Trophoblast cell (in vitro differentiated cells and primary cell): Measurements from ENCODE around the gene XYLT1.

Experiments used
- DNase-seq, 2 donors: peaks; one replicate each; pipeline ENCODE4 v3.0.0-alpha.2; 2016
- H2AFZ ChIP-seq: 2 replicates; pipeline ENCODE4 v1.6.1; 2013; ENCODE audit warnings: low read length, moderate library complexity, mild to moderate bottlenecking; ENCODE audit not compliant: insufficient read depth, poor library complexity
- H2AK5ac ChIP-seq: 2 replicates; pipeline ENCODE4 v1.6.1; 2013; ENCODE audit warnings: mild to moderate bottlenecking, low read length
- H2BK120ac ChIP-seq: 2 replicates; pipeline ENCODE4 v1.6.1; 2013; ENCODE audit warnings: low read length, mild to moderate bottlenecking, moderate library complexity; ENCODE audit not compliant: insufficient read depth, poor library complexity
- H2BK12ac ChIP-seq: 2 replicates; pipeline ENCODE4 v1.6.1; 2013; ENCODE audit warnings: mild to moderate bottlenecking, low read length, moderate library complexity
- H2BK5ac ChIP-seq: 2 replicates; pipeline ENCODE4 v1.6.1; 2013; ENCODE audit warnings: low read length, low read depth, moderate library complexity, mild to moderate bottlenecking; ENCODE audit not compliant: poor library complexity
- H3K14ac ChIP-seq: 2 replicates; pipeline ENCODE4 v1.6.1; 2013; ENCODE audit warnings: mild to moderate bottlenecking, low read length
- H3K18ac ChIP-seq: 2 replicates; pipeline ENCODE4 v1.6.1; 2013; ENCODE audit warnings: mild to moderate bottlenecking, low read length
- H3K23ac ChIP-seq: 2 replicates; pipeline ENCODE4 v1.6.1; 2013; ENCODE audit warnings: low read length
- H3K27ac ChIP-seq: 2 replicates; pipeline ENCODE4 v1.5.1; 2013; ENCODE audit warnings: low read depth, mild to moderate bottlenecking, inconsistent platforms, low read length, moderate library complexity
- H3K27me3 ChIP-seq: 2 replicates; pipeline ENCODE4 v1.6.1; 2013; ENCODE audit warnings: inconsistent platforms, mild to moderate bottlenecking, low read length, moderate library complexity; ENCODE audit not compliant: insufficient read depth
- H3K36me3 ChIP-seq, 2 experiments: 1 replicate in 1 of 2; 2 replicates in 1 of 2; pipeline ENCODE4 v1.6.1; 2013; ENCODE audit warnings: low read length in 2 of 2, mild to moderate bottlenecking in 2 of 2, moderate library complexity in 1 of 2; ENCODE audit not compliant: insufficient read depth in 2 of 2, control insufficient read depth in 1 of 2
- H3K4ac ChIP-seq: 2 replicates; pipeline ENCODE4 v1.6.1; 2013; ENCODE audit warnings: low read depth, mild to moderate bottlenecking, low read length, moderate library complexity
- H3K4me1 ChIP-seq, 2 experiments: 1 replicate in 1 of 2; 2 replicates in 1 of 2; pipeline ENCODE4 v1.6.1; 2013; ENCODE audit warnings: low read length in 2 of 2, mild to moderate bottlenecking in 2 of 2, moderate library complexity in 1 of 2; ENCODE audit not compliant: insufficient read depth in 2 of 2, control insufficient read depth in 1 of 2
- H3K4me2 ChIP-seq: 2 replicates; pipeline ENCODE4 v1.6.1; 2013; ENCODE audit warnings: inconsistent platforms, mild to moderate bottlenecking, low read length, moderate library complexity
- H3K4me3 ChIP-seq: 2 replicates; pipeline ENCODE4 v1.5.1; 2013; ENCODE audit warnings: mild to moderate bottlenecking, low read depth, low read length, inconsistent platforms
- H3K79me1 ChIP-seq: one replicate; pipeline ENCODE4 v1.6.1; 2013; ENCODE audit warnings: low read length
- H3K79me2 ChIP-seq: 2 replicates; pipeline ENCODE4 v1.6.1; 2013; ENCODE audit warnings: low read length, mild to moderate bottlenecking; ENCODE audit not compliant: control insufficient read depth, insufficient read depth, poor library complexity
- H3K9ac ChIP-seq: 2 replicates; pipeline ENCODE4 v1.6.1; 2013; ENCODE audit warnings: mild to moderate bottlenecking, low read length
- H3K9me3 ChIP-seq: 2 replicates; pipeline ENCODE4 v1.6.1; 2013; ENCODE audit warnings: low read depth, mild to moderate bottlenecking, control low read depth, inconsistent platforms, low read length; ENCODE audit not compliant: insufficient read depth
- H4K12ac ChIP-seq: 2 replicates; pipeline ENCODE4 v1.6.1; 2013; ENCODE audit warnings: low read depth, mild to moderate bottlenecking, low read length, moderate library complexity
- H4K8ac ChIP-seq: 2 replicates; pipeline ENCODE4 v1.6.1; 2013; ENCODE audit warnings: low read depth, mild to moderate bottlenecking, low read length, moderate library complexity
- H4K91ac ChIP-seq: one replicate; pipeline ENCODE4 v1.6.1; 2013; ENCODE audit warnings: low read depth, mild to moderate bottlenecking, low read length, moderate library complexity
- WGBS: extraction: QIAGEN DNeasy Blood & Tissue Kit; methylation state at CpG from one replicate; pipeline ENCODE4 v1.1.7; 2013; ENCODE audit warnings: missing lambda C conversion rate; ENCODE audit not compliant: insufficient read length, insufficient coverage; ENCODE audit errors: extremely low coverage; 5-methylcytosine and 5-hydroxymethylcytosine counted together

The XYLT1 gene

GRCh38 chr16:17176199-17176598 is 294.6 kb downstream of the XYLT1 start:
- DNase-seq = peak in 1 of 2 donors; percentile 41
- no peak overlapping the region for H3K27ac ChIP-seq
- no peak overlapping the region for H2BK5ac ChIP-seq
- peaks cover 8 to 10% of the 10 kb centered on the region in 2 experiments for H3K4me1 ChIP-seq
- no peak overlapping the region for H2BK12ac ChIP-seq
- H2AFZ ChIP-seq = no peak overlapping the region
- no peaks in the 10 kb centered on the region for H3K79me2 ChIP-seq
- WGBS = no CpG with 5 or more reads among the region's 6 CpGs
- no peaks in the 10 kb centered on the region for H3K9me3 ChIP-seq
- peak overlapping the region; percentile 10 for H3K23ac ChIP-seq
- H3K4ac ChIP-seq = no peak overlapping the region
- peaks cover 0 to 3% of the 10 kb centered on the region in 2 experiments for H3K36me3 ChIP-seq
- no peaks in the 10 kb centered on the region for H3K79me1 ChIP-seq
- H2BK120ac ChIP-seq = no peak overlapping the region
- no peak overlapping the region for H2AK5ac ChIP-seq
- H3K4me3 ChIP-seq = no peak overlapping the region
- no peaks in the 10 kb centered on the region for H3K27me3 ChIP-seq
- H4K91ac ChIP-seq = no peak overlapping the region
- no peak overlapping the region for H4K8ac ChIP-seq
- no peak overlapping the region for H3K14ac ChIP-seq
- H3K9ac ChIP-seq = no peak overlapping the region
- no peak overlapping the region for H3K18ac ChIP-seq
- H4K12ac ChIP-seq = no peak overlapping the region
- H3K4me2 ChIP-seq = no peak overlapping the region

DNA sequence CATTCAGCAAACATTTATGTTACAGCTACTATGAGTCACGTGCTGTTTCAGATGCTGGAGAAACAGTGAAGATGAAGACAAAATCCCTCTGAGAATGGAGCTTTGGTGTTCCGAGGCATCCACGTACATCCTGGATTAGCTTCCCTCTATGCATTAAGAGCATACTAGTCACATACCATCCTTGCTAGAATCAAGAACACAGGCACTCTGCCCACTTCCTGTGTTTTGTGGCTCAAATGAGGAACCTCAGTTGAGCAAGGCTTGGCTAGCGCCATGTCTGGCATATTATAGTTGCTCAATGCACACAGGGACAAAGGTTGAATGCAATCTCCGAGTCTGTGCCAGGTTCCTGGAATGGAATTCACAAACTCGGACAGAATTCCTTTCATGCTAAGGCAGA is 297.5 kb downstream of the XYLT1 start:
- H3K79me2 ChIP-seq = no peaks in the 10 kb centered on the region
- no peak overlapping the region for H2BK12ac ChIP-seq
- no peak overlapping the region for H3K18ac ChIP-seq
- H3K9ac ChIP-seq = no peak overlapping the region
- no peak overlapping the region for H3K4ac ChIP-seq
- no peaks in the 10 kb centered on the region for H3K9me3 ChIP-seq
- peaks cover 8 to 10% of the 10 kb centered on the region in 2 experiments for H3K4me1 ChIP-seq
- no peak overlapping the region for H4K91ac ChIP-seq
- H3K36me3 ChIP-seq = peaks cover 0 to 3% of the 10 kb centered on the region in 2 experiments
- H3K27me3 ChIP-seq = no peaks in the 10 kb centered on the region
- no peak overlapping the region for H3K4me3 ChIP-seq
- no peak overlapping the region for H3K4me2 ChIP-seq
- H2AFZ ChIP-seq = no peak overlapping the region
- no peak overlapping the region for H2BK120ac ChIP-seq
- H4K8ac ChIP-seq = no peak overlapping the region
- WGBS = no CpG with 5 or more reads among the region's 6 CpGs
- H2BK5ac ChIP-seq = no peak overlapping the region
- H3K79me1 ChIP-seq = no peaks in the 10 kb centered on the region
- no peak overlapping the region for H3K14ac ChIP-seq
- peak; percentile 94 to 98 for DNase-seq
- no peak overlapping the region for H3K27ac ChIP-seq
- H3K23ac ChIP-seq = no peak overlapping the region
- H2AK5ac ChIP-seq = no peak overlapping the region
- no peak overlapping the region for H4K12ac ChIP-seq

DNA sequence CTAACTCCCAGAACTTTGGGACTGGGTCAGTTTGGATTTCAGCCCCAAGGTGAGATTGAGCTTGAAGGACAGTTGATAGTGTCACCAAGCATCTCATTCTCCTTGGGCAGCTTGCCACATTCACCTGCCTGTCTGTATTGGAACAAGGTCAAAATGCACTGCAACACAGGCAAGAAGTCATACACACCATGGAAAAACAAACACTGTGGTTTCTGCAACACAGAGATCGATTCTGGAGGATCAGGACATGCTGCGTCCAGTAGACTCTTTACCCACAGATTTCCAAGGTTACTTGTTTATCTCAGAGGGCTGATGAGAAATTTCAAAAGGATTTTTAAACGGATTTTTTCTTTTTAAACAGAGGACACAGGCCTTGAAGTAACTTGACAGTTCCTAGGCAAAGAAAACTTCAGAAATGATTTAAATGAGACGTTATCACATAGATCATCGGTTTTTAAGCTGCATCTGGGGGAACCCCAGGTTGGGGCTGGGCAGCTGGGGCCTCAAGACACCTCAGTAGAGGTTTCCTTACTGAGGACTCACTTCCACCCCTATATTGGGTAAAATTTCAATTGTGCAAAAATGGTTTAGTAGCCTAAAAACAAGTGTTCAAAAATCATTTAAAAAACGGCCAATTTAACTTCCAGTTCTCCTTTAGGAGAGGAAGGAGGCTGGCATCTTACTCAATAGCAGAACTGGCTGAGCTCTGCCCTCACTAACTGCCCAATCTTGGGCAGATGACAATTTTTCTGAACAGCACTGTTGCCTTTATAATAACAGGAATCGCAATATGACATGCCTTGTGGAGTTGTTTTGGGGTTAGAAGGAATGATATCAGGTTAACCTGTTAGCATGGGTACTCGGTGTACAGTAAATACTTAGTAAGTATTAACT is 299.3 kb downstream of the XYLT1 start:
- Histone ChIP-seq H2AK5ac (no peak overlapping the region), H3K9ac (no peak overlapping the region)
- no CpG with 5 or more reads among the region's 8 CpGs for WGBS

DNA sequence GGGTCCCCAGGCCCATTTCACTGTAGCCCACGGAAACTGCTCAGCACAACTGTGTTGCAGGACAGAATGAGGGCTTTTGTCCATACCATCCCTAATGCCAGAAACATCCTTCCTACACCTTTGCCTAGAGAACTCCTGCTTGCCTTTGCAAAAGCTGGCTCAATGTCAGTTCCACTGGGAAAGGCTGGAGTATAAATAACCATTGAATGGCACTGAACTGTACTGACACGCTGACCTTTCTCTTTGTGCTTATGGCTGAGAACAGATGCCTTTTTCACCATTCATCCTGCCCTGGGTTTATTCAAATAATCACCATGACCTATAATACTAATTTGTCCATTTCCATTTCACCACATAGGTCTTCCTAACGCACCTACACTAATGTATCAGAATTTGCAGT is 300.3 kb downstream of the XYLT1 start:
- no peak overlapping the region for H3K9ac ChIP-seq
- H3K4me3 ChIP-seq = no peak overlapping the region

More for the DNA sequence above, 299.3 kb downstream of the XYLT1 start:
- no peak overlapping the region for H3K27ac ChIP-seq
- no peak overlapping the region for H2BK5ac ChIP-seq
- H3K4me2 ChIP-seq = no peak overlapping the region
- no peaks in the 10 kb centered on the region for H3K9me3 ChIP-seq
- H3K4me3 ChIP-seq = no peak overlapping the region
- H4K12ac ChIP-seq = no peak overlapping the region
- no peak overlapping the region for H3K18ac ChIP-seq
- H3K79me1 ChIP-seq = no peaks in the 10 kb centered on the region
- H3K14ac ChIP-seq = no peak overlapping the region
- no peak overlapping the region for H2AFZ ChIP-seq
- H3K27me3 ChIP-seq = no peaks in the 10 kb centered on the region
- no peak overlapping the region for H3K23ac ChIP-seq
- no peak overlapping the region for H4K8ac ChIP-seq
- no peak overlapping the region for H2BK12ac ChIP-seq
- H4K91ac ChIP-seq = no peak overlapping the region
- H2BK120ac ChIP-seq = no peak overlapping the region
- H3K79me2 ChIP-seq = no peaks in the 10 kb centered on the region
- H3K36me3 ChIP-seq = peaks cover 0 to 3% of the 10 kb centered on the region in 2 experiments
- peaks cover 4 to 5% of the 10 kb centered on the region in 2 experiments for H3K4me1 ChIP-seq
- no peak for DNase-seq
- no peak overlapping the region for H3K4ac ChIP-seq

More for the DNA sequence above, 300.3 kb downstream of the XYLT1 start:
- H3K18ac ChIP-seq = no peak overlapping the region
- H3K27me3 ChIP-seq = no peaks in the 10 kb centered on the region
- no peak overlapping the region for H2BK120ac ChIP-seq
- H4K91ac ChIP-seq = no peak overlapping the region
- H3K4ac ChIP-seq = no peak overlapping the region
- H3K4me1 ChIP-seq = peaks cover 4 to 5% of the 10 kb centered on the region in 2 experiments
- H2BK5ac ChIP-seq = no peak overlapping the region
- DNase-seq = no peak
- no peak overlapping the region for H3K23ac ChIP-seq
- H3K79me2 ChIP-seq = no peaks in the 10 kb centered on the region
- H4K12ac ChIP-seq = no peak overlapping the region
- H3K79me1 ChIP-seq = no peaks in the 10 kb centered on the region
- H3K14ac ChIP-seq = no peak overlapping the region
- H3K36me3 ChIP-seq = no peaks in the 10 kb centered on the region
- H3K27ac ChIP-seq = no peak overlapping the region
- H2AFZ ChIP-seq = no peak overlapping the region
- no peak overlapping the region for H2AK5ac ChIP-seq
- H4K8ac ChIP-seq = no peak overlapping the region
- no peak overlapping the region for H2BK12ac ChIP-seq
- no CpG with 5 or more reads among the region's 3 CpGs for WGBS
- H3K4me2 ChIP-seq = no peak overlapping the region
- H3K9me3 ChIP-seq = peaks cover 2% of the 10 kb centered on the region
